GM10847 (cell line): ENCODE data around the gene NMU.

ENCODE experiments used
- POLR2A ChIP-seq: IDR thresholded peaks from 2 replicates; pipeline ENCODE4 v1.6.1; 2011; ENCODE audit not compliant: insufficient read length; ENCODE audit errors: extremely low read depth

The NMU gene

GRCh38 chr4:55635741-55636655, at the start of gene NMU:
Gene NMU (minus strand): TSS chr4:55636298. CDS start chr4:55636192, 106 bp downstream.
- no peak for TF ChIP-seq POLR2A

DNA sequence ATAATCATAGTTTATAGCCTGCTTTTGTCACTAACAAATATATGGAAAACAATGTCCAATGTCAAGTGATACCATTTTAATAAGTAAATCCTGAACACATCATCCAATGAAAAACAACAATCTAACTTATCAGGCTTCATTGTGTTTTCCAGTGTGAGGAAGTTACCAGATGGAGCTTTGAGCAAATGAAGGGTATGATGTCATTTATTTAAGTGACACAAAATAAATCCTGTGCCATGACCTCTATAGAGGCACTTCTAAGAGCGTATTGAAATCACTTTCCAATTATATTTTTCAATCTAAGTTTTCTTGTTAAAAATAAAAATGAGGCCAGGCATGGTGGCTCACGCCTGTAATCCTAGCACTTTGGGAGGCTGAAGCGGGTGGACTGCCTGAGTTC, 48.2 kb upstream of the NMU start:
- no peak for TF ChIP-seq POLR2A

- no peak for TF ChIP-seq POLR2A
Observed at GRCh38 chr4:55682295-55682694, 46.2 kb upstream of the NMU start.

GRCh38 chr4:55681430-55681829, 45.3 kb upstream of the NMU start:
- TF ChIP-seq POLR2A = no peak

GRCh38 chr4:55675196-55675793, 39.2 kb upstream of the NMU start:
- no peak for TF ChIP-seq POLR2A

GRCh38 chr4:55673424-55673823, 37.3 kb upstream of the NMU start:
- TF ChIP-seq POLR2A = no peak

DNA sequence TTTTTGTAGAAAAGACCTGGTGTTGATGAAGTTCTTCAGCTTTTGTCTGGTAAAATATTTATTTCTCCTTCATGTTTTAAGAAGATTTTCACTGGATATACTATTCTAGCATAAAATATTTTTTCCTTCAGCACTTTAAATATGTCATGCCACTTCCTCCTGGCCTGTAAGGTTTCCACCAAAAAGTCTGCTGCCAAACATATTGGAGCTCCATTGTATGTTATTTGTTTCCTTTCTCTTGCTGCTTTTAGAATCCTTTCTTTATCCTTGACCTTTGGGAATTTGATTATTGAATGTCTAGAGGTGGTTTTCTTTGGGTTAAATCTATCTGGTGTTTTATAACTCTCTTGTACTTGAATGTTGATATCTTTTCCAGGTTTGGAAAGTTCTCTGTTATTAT, 35.6 kb upstream of the NMU start:
- no peak for TF ChIP-seq POLR2A

DNA sequence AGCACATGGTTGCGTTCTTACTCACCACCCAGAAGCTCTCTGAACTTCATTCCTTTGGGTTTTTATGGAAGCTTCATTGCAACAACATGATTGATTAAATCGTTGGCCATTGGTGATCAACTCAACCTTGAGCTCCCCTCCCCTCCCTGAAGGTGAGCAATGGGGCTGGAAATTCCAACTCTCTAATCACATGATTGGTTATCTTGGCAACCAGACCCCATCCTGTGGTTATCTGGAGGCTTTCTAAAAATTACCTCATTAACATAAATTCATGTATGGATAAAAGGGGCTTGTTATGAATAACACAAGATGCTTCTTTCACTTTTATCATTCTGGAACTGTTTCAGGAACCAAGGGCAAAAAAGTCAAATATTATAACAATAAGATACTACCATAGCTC, 34.6 kb upstream of the NMU start:
- no peak for TF ChIP-seq POLR2A

- no peak for TF ChIP-seq POLR2A
Observed at GRCh38 chr4:55668449-55668848, 32.4 kb upstream of the NMU start.

GRCh38 chr4:55666535-55666934, 30.4 kb upstream of the NMU start:
- no peak for TF ChIP-seq POLR2A

DNA sequence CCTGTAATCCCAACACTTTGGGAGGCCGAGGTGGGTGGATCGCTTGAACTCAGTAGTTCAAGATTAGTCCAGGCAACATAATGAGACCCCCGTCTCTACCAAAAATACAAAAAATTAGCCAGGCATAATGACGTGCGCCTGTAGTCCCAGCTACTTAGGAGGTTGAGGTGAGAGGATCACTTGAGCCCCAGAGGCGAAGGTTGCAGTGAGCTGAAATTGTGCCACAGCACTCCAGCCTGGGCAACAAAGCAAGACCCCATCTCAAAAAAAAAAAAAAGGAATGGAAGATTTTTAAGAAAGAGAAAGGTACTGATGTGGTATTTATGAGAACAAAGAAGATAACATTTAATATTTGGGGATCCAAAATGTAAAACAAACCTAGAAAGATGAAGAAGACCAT, 27.0 kb upstream of the NMU start:
- TF ChIP-seq POLR2A = no peak

- no peak for TF ChIP-seq POLR2A
Observed at GRCh38 chr4:55661398-55662056, 25.4 kb upstream of the NMU start.

DNA sequence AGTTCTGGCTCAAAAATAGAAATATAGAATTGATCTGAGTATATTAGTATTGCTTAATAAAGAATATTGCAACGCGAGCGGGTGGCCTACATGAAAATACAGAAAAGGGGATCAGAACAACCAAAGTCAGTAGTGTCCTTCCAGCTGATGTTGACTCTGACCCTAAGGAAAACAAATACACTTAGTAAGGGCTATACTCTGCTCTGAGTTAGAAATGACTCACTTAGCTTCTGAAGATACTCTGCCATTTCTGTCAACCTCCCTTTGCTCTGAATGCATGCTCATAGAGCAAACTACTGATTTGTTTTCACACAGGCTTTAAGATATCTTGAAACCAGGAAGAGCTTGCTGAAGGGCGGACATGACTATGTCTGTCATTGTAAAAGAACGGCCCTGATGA, 22.6 kb upstream of the NMU start:
- TF ChIP-seq POLR2A = no peak

DNA sequence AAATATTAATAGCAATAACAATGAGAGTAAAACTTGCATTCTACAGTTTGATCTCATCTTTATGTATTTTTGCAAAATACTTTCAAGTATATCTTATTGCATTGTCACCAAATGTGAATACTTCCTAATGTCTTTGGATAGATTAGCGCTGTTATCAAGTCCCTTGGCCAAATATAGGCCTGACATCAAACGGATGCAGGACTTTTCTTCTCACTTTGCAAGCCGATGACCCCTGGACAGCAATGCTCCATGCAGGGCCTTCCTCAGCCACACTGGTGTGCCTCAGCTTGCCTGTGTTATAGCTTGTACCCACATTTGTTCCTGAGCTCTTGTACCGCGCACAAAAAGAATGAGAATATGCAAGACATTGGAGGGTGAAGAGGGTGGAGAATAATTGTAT, 18.0 kb upstream of the NMU start:
- TF ChIP-seq POLR2A = no peak

- TF ChIP-seq POLR2A = no peak
Observed at GRCh38 chr4:55650483-55650882, 14.4 kb upstream of the NMU start.

DNA sequence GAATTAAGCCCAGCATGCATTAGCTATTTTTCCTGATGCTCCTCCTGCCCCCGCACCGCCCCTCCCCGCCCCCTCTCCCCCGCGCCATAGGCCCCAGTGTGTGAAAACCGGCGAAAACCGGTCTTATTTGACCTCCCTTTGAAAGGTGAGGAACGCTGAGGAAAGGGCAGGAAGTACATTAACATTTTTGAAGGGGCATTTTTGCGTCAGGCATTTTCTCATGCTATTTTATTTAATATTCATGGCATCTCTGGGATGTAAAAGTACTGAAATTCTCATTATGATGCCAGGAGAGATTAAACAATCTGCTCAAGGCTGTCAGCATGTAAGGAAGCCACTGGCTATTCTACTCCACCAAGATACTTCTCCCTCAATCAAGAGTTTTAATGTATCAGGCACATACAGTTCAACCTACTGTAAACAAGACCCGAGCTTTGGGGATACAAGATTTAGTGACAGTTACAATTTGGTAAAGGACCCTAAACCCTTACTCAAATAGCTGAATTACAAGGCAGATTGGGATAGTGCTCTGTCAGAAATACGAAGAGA, 1.2 kb upstream of the NMU start:
- no peak for TF ChIP-seq POLR2A
